ENCODE data around the gene ARHGAP6.

The ARHGAP6 gene

GRCh38 chrX:11105080-11105479 lies 560.6 kb downstream of the ARHGAP6 start:
- TF ChIP-seq CTCF (IDR thresholded peaks at IDR 0.05; ENCODE audit: low read depth, low read length, missing control alignments): no peak
- in situ Hi-C loops (cut with HindIII; ENCODE audit: low sequenced_read_pairs): no loop called here
- DNase-seq (ENCODE audit: low read depth): no peak
- no peak overlapping the region for H3K4me3 ChIP-seq (ENCODE audit: low read depth, low read length)

- in situ Hi-C loops (cut with HindIII; ENCODE audit: low sequenced_read_pairs): no loop called here
- no peak for DNase-seq (ENCODE audit: low read depth)
- TF ChIP-seq CTCF (IDR thresholded peaks at IDR 0.05; ENCODE audit: low read depth, low read length, missing control alignments): no peak
- no peak overlapping the region for H3K4me3 ChIP-seq (ENCODE audit: low read depth, low read length)
Observed at GRCh38 chrX:11103751-11104150, 562.0 kb downstream of the ARHGAP6 start.

GRCh38 chrX:11103006-11103405 lies 562.7 kb downstream of the ARHGAP6 start:
- in situ Hi-C loops (cut with HindIII; ENCODE audit: low sequenced_read_pairs): no loop called here
- DNase-seq (ENCODE audit: low read depth): no peak
- no peak overlapping the region for H3K4me3 ChIP-seq (ENCODE audit: low read depth, low read length)
- TF ChIP-seq CTCF (IDR thresholded peaks at IDR 0.05; ENCODE audit: low read depth, low read length, missing control alignments): no peak

GRCh38 chrX:11100281-11101035 lies 565.3 kb downstream of the ARHGAP6 start:
- in situ Hi-C loops (cut with HindIII; ENCODE audit: low sequenced_read_pairs): no loop called here
- H3K4me3 ChIP-seq (ENCODE audit: low read depth, low read length): no peak overlapping the region
- TF ChIP-seq CTCF (IDR thresholded peaks at IDR 0.05; ENCODE audit: low read depth, low read length, missing control alignments): peak; percentile 40
- DNase-seq (ENCODE audit: low read depth): peak; percentile 55

GRCh38 chrX:11099465-11099864 lies 566.3 kb downstream of the ARHGAP6 start:
- in situ Hi-C loops (cut with HindIII; ENCODE audit: low sequenced_read_pairs): no loop called here
- H3K4me3 ChIP-seq (ENCODE audit: low read depth, low read length): no peak overlapping the region
- DNase-seq (ENCODE audit: low read depth): no peak
- TF ChIP-seq CTCF (IDR thresholded peaks at IDR 0.05; ENCODE audit: low read depth, low read length, missing control alignments): no peak

GRCh38 chrX:11097933-11098332 lies 567.8 kb downstream of the ARHGAP6 start:
- in situ Hi-C loops (cut with HindIII; ENCODE audit: low sequenced_read_pairs): no loop called here
- TF ChIP-seq CTCF (IDR thresholded peaks at IDR 0.05; ENCODE audit: low read depth, low read length, missing control alignments): no peak
- no peak for DNase-seq (ENCODE audit: low read depth)
- H3K4me3 ChIP-seq (ENCODE audit: low read depth, low read length): no peak overlapping the region
